ENCODE measurements around the gene KIF5A. TPM values are rescaled to one million over a fixed set of nuclear protein-coding genes. Genes with fewer than 3 reads are reported as not detected.

KIF5A gene
- total RNA-seq, 1 donor: 0.36 TPM

DNA sequence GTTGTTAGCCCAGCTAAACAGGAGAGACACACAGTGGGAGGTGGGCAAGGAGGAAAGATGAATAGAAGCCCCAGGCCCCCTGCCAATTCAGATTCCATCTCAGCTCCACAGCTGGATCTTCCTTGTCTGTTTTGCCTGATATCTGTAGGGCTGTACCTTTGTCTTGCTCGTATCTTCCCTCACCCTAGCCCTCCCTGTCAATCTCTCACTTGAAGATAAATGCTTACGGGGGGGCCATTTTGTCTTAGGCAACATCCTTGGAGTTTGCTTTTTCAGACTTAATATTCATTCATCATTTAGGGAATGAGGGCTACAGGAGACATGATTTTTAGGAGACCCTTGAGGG lies 2.4 kb downstream of the KIF5A start:
- no peak overlapping the region for H2AFZ ChIP-seq (ENCODE audit: low read length)
- H3K79me2 ChIP-seq (ENCODE audit: insufficient read depth, low read length): no peaks in the 10 kb centered on the region
- H4K20me1 ChIP-seq (ENCODE audit: insufficient read depth, low read length): no peaks in the 10 kb centered on the region
- no peak overlapping the region for H3K4me2 ChIP-seq (ENCODE audit: insufficient read depth, low read length)
- peaks cover 31% of the 10 kb centered on the region for H3K27me3 ChIP-seq (ENCODE audit: insufficient read depth, low read length)
- TF ChIP-seq, protein P1, sequence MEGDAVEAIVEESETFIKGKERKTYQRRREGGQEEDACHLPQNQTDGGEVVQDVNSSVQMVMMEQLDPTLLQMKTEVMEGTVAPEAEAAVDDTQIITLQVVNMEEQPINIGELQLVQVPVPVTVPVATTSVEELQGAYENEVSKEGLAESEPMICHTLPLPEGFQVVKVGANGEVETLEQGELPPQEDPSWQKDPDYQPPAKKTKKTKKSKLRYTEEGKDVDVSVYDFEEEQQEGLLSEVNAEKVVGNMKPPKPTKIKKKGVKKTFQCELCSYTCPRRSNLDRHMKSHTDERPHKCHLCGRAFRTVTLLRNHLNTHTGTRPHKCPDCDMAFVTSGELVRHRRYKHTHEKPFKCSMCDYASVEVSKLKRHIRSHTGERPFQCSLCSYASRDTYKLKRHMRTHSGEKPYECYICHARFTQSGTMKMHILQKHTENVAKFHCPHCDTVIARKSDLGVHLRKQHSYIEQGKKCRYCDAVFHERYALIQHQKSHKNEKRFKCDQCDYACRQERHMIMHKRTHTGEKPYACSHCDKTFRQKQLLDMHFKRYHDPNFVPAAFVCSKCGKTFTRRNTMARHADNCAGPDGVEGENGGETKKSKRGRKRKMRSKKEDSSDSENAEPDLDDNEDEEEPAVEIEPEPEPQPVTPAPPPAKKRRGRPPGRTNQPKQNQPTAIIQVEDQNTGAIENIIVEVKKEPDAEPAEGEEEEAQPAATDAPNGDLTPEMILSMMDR (IDR thresholded peaks at IDR 0.05; ENCODE audit: extremely low read depth, low read depth, low read length): no peak
- H3K4me1 ChIP-seq (ENCODE audit: insufficient read depth, low read length): peaks cover 7% of the 10 kb centered on the region
- DNase-seq (ENCODE audit: insufficient read length, low spot score, missing footprints): peak; percentile 44
- no peaks in the 10 kb centered on the region for H3K36me3 ChIP-seq (ENCODE audit: insufficient read depth, low read length)
- H3K4me3 ChIP-seq (ENCODE audit: insufficient read depth, low read length): no peak overlapping the region
- H3K27ac ChIP-seq (ENCODE audit: low read depth, low read length): no peak overlapping the region
- no peaks in the 10 kb centered on the region for H3K9me3 ChIP-seq (ENCODE audit: low read depth, low read length)

DNA sequence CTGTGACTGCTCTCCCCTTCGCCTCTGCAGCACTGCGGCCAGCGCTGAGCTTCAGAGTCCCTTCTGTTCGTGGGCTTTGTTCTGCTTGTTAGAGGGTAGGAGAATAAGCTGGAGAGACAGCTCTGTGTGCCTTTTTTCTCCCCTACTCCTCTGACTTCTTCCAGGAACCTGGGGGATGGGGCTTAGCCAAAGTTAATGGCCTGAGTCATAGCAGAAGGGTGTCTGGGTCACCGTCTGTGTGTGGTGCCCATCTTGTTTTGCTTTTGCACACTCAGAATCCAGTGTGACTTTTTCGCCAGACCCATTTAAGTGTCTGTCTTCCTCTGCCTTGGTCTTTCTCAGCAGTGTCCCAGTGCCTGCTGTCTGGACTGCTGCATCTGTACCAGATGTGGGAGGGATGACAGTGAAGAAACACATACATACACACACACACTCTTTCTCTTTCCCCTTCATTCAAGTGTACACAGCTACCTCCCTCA lies 3.0 kb downstream of the KIF5A start:
- Histone ChIP-seq H3K27ac (ENCODE audit: low read depth, low read length) (no peak overlapping the region), H3K4me2 (ENCODE audit: insufficient read depth, low read length) (peak overlapping the region; percentile 7), H3K27me3 (ENCODE audit: insufficient read depth, low read length) (peaks cover 31% of the 10 kb centered on the region), H3K79me2 (ENCODE audit: insufficient read depth, low read length) (no peaks in the 10 kb centered on the region), H3K4me3 (ENCODE audit: insufficient read depth, low read length) (no peak overlapping the region), H2AFZ (ENCODE audit: low read length) (no peak overlapping the region), H4K20me1 (ENCODE audit: insufficient read depth, low read length) (no peaks in the 10 kb centered on the region), H3K4me1 (ENCODE audit: insufficient read depth, low read length) (peaks cover 7% of the 10 kb centered on the region), H3K36me3 (ENCODE audit: insufficient read depth, low read length) (no peaks in the 10 kb centered on the region), H3K9me3 (ENCODE audit: low read depth, low read length) (no peaks in the 10 kb centered on the region)
- TF ChIP-seq, protein P1 (IDR thresholded peaks at IDR 0.05; ENCODE audit: extremely low read depth, low read depth, low read length): no peak
- DNase-seq (ENCODE audit: insufficient read length, low spot score, missing footprints): peak; percentile 93

DNA sequence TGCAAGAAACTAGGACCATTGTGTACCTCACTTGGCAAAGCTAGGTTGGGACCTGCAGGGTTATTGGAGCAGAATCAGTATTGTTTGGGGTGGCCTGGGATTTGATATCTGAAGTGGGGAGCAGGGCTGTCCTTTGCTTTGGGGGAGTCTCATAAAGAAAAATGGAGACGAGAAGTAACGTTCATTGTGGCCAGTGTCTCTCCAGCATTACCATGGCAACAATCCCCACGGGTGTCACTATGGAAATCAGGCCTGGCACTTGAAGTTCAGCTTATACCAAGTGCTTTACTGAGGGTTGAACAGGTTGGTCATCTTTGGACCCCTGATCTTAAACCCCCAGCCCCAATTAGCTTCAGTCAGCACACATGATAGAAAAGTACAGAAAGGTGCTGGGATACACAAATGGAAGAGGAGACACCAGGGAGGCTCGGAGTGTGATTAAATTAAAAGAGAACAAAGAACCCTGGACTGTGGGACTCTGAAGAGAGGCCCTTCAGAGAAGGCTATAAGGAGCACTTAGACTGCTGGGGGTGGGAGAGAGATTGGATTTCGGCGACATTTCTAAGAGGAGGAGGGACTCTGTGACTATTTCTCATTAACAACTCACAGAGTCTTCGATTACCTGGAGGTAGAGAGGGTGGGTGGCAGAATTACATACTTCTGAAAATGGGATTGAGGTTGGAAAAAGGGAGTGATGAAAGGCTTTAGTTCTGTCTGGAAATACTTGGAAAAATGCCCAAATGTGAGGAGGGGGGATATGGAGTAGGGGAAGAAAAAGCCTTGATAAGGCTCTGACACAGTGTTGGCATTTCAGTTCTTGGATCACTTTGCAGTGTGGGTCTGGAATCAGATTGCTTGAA lies 3.7 kb downstream of the KIF5A start:
- Histone ChIP-seq H3K36me3 (ENCODE audit: insufficient read depth, low read length) (no peaks in the 10 kb centered on the region), H3K4me2 (ENCODE audit: insufficient read depth, low read length) (no peak overlapping the region), H3K27ac (ENCODE audit: low read depth, low read length) (no peak overlapping the region), H3K9me3 (ENCODE audit: low read depth, low read length) (no peaks in the 10 kb centered on the region), H3K79me2 (ENCODE audit: insufficient read depth, low read length) (no peaks in the 10 kb centered on the region), H3K4me3 (ENCODE audit: insufficient read depth, low read length) (no peak overlapping the region), H3K4me1 (ENCODE audit: insufficient read depth, low read length) (peaks cover 7% of the 10 kb centered on the region), H3K27me3 (ENCODE audit: insufficient read depth, low read length) (peaks cover 24% of the 10 kb centered on the region), H2AFZ (ENCODE audit: low read length) (no peak overlapping the region), H4K20me1 (ENCODE audit: insufficient read depth, low read length) (no peaks in the 10 kb centered on the region)
- DNase-seq (ENCODE audit: insufficient read length, low spot score, missing footprints): peak; percentile 18
- TF ChIP-seq, protein P1 (IDR thresholded peaks at IDR 0.05; ENCODE audit: extremely low read depth, low read depth, low read length): no peak

DNA sequence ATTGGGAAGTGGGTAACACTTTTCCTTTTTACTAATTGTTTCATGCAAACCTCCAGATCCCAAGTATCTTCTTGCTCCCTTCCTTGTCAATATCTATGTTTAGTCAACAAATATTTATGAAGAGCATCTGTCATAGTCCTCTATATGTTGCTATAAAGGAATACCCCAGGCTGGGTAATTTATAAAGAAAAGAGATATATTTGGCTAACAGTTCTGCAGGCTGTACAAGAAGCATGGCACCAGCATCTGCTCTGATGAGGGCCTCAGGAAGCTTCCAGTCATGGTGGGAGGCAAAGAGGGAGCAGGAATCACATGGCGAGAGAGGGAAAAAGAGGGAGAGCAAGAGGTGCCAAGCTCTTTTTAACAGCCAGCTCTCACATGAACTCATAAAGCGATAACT lies 4.6 kb downstream of the KIF5A start:
- Histone ChIP-seq H3K36me3 (ENCODE audit: insufficient read depth, low read length) (no peaks in the 10 kb centered on the region), H3K79me2 (ENCODE audit: insufficient read depth, low read length) (no peaks in the 10 kb centered on the region), H3K4me2 (ENCODE audit: insufficient read depth, low read length) (no peak overlapping the region), H3K4me3 (ENCODE audit: insufficient read depth, low read length) (no peak overlapping the region), H4K20me1 (ENCODE audit: insufficient read depth, low read length) (no peaks in the 10 kb centered on the region), H2AFZ (ENCODE audit: low read length) (no peak overlapping the region), H3K9me3 (ENCODE audit: low read depth, low read length) (no peaks in the 10 kb centered on the region), H3K27me3 (ENCODE audit: insufficient read depth, low read length) (peaks cover 18% of the 10 kb centered on the region), H3K27ac (ENCODE audit: low read depth, low read length) (no peak overlapping the region), H3K4me1 (ENCODE audit: insufficient read depth, low read length) (peaks cover 7% of the 10 kb centered on the region)
- peak; percentile 50 for DNase-seq (ENCODE audit: insufficient read length, low spot score, missing footprints)
- TF ChIP-seq, protein P1 (IDR thresholded peaks at IDR 0.05; ENCODE audit: extremely low read depth, low read depth, low read length): no peak
